Stimulated activated CD8-positive, alpha-beta memory T cell treated with anti-CD3 and anti-CD28 coated beads, Interleukin-4, amount 100 ng/mL, for 1 hour (primary cell): ENCODE results near the gene HENMT1.
"Not testable (repeated sequence)": the region's sequence is repeated elsewhere in the genome, so short reads cannot be mapped to it uniquely, and the experiment has no call there.

ENCODE experiments used
- DNase-seq, 2 donors: peaks; one replicate each; pipeline ENCODE4 v3.0.0-alpha.2; 2020; ENCODE audit warnings: low read depth in 2 of 2, low spot score in 1 of 2

Gene HENMT1

DNA sequence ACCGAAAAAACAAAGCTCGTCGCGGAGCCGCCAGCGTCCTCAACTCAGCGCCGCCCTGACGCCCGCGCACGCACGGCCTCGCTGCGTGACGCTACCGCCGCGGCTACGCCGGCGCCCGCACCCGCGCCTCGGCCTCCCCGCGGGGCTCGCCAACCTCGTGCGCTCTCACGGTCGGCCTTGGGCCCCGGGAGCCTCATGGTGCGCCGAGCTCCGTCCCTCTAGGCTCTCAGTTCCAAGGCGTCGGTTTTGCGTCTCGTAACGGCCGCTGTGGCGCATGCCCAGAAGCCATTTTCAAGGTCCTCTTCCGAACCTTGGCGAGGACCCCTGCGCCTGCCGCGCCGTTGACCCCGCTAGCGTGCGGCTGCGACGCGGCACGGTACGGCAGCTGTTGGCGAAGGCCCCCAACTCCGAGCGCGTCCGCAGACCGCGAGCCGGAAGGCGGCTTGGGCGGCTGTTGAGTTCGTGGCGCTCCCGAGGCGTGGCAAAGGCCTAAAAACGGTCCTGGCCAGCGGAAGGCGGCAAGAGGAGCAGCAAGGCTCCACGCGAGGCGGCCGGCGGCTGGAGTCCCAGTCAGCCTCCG lies at the start of gene HENMT1:
HENMT1 (minus strand) TSS at position 64 of the 580 bp plus-strand sequence. CDS start 1,209 bp downstream, outside the sequence.
- peak; percentile 47 to 62 for DNase-seq

DNA sequence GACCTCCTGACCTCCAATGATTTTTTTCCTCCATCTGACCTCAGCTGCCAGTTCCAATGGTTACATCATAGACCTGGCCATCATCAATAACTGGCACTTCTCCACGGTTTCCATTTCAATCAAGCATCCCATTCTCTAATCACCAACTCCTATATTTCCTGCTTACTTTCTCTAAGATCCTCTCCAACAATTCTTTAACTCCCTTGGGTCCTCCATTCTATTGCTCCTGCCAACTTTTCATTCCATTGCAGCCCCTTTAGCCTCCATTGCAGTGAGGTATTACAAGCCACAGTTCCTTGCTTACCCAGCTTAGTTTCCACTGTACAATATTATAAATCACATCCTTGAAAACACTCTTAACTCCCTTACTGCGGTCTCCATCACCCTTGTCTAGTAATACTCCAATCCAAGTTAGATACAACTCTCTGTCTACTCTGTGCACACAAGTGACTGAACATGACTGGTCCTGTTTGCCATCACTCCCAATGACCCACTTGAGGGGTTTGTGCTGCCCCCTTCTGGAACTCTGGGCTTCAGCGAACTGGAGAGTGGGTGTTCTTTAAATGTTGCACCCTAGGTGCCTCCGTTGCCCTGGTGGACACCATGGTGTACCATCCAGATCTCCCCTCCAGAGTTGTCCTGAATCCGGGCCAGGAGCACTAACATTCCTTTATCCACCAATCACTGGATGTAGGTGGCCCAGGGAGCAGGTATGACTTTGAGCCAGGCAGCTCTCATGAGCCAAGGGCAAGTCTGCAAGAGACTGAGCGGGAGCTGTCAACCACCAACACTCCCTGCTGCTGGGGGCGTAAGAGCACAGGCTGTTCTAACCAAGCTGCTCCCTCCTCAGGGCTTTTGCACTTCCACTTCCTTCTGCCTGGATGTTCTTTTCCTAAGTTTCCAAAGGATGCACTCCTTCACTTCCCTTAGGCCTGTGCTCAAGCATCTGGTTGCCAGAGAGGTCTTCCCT lies 48.1 kb upstream of the HENMT1 start:
- DNase-seq: peak; percentile 16 to 47

- DNase-seq: no peak
Observed at GRCh38 chr1:108706643-108707042, 45.8 kb upstream of the HENMT1 start.

GRCh38 chr1:108704496-108704895 lies 43.6 kb upstream of the HENMT1 start:
- DNase-seq: no peak

GRCh38 chr1:108703939-108704338 lies 43.0 kb upstream of the HENMT1 start:
- no peak for DNase-seq

DNA sequence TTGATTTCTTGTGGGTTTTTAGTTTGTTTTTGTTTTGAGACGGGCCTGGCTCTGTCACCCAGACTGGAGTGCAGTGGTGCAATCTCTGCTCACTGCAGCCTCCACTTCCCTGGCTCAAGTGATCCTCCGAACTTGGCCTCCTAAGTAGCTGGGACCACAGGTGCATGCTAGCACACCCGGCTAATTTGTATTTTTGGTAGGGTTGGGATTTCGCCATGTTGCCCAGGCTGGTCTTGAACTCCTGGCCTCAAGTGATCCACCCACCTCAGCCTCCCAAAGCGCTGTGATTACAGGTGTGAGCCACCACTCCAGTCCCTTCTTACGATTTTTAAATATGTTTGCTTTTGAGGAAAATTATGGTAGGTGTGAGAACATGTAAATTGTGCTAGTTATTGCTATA lies 41.2 kb upstream of the HENMT1 start:
- DNase-seq: not testable (repeated sequence)

DNA sequence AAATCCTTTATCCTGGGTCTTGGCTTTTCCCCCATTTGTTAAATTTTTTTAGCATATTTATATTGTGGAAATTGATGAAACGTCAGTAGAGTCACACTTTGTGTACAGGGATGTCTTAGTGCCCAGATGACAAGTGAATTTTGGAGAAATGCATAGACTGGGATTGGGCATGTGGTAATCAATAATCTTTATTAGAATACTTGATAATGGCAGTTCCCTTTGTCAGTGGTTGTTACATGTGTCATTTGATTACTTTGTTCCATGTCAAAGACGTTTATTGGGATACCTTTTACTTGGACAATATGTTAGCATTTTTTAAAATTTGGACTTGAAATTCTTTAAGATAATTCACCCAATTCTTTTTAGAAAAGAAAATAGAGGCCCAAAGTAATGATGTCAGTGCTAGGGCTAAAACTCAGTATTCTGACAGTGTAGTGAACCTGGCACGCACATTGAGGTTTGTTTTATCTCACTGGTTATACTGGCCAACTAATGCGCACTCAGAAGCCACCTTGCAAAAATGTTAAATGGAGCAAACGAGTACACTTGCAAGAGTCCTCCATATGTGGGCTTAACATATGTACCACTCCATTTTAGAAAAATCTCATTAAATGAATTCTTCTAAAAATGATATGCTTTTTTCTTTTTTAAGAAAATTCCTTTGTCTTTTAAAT lies 40.4 kb upstream of the HENMT1 start:
- no peak for DNase-seq

- no peak for DNase-seq
Observed at GRCh38 chr1:108699375-108700332, 38.8 kb upstream of the HENMT1 start.

- no peak for DNase-seq
Observed at GRCh38 chr1:108695535-108695934, 34.6 kb upstream of the HENMT1 start.

DNA sequence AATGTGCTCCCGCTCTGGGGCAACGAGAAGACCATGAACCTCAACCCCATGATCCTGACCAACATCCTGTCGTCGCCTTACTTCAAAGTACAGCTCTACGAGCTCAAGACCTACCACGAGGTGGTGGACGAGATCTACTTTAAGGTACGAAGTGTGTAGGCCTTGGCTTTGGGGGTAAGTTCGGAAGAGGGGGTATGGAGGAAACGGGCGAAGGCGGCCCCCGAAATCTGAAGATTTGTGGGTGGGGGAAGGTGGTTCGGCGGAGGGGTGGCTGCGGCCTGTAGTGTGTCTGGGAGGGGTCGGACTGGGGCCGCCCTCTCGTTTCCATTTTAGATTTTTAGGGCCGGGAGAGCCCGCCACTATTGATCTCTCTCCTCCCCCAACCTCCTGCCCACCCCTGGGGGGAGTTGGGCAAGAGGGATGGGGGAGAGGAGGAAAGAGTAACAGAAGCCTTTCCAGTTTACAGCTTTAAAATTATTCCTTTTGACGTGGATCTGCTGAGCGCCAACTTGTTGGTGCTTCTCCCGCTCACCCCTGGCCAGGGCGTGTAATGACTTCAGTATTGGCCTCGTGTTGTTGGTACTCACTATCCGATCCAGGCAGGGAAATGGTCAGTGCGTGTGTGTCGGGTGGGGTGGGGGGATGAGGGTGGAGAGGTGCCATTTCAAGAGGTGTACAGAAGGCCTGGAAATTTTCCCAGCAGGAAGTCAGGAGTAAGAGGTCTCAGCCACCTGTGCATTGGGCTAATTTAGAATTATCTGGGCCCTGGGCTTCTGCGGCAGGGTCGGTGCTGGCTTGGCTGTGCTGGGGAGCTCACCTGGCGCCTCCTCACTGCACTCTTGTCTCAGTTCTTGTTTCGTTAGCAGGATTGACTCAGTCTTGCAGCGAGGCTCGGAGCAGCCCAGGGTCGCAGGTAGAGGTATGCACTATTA lies 32.1 kb upstream of the HENMT1 start:
- peak; percentile 44 to 60 for DNase-seq

GRCh38 chr1:108691942-108692723 lies 31.2 kb upstream of the HENMT1 start, which contains the start of gene PRPF38B:
PRPF38B (plus strand) TSS chr1:108692310; CDS start chr1:108692592, 282 bp downstream.
- DNase-seq: peak; percentile 80 to 88

DNA sequence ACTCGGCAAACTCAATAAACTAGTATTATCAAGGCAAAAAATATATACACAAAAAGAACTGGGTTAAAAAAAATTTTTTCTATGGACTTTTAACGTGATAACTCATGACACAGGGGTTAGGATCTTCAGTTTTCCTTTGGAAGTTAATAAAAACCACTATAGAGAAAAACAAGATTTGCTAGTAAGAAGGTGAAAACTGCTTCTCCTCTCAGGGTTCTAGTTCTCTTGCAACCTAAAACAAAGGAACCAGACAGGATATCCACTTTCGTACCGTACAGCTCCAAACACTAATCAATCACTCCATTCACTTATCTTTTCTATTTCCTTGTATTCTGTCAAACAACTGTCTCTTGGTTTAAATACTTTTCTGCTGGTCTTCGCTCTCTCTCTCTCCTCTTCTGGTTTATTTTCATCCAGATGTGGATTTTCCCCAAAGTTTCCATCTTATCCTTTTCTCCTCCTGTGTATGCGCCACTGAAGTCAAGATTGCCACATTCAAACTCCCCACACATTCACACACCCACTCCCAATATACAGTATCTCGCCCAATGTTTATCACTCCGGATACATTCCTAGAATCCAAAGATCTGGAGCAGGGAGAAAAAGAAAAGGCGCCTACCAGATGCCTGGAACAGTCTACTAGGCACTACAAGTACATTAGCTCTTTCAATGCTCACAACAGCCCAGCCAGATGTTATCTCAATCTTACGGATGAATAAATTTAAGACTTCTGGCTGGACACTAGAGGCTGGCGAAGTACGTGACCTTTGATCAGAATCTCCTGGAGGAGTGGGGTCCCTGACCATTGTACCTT lies 30.4 kb upstream of the HENMT1 start:
- DNase-seq: no peak

GRCh38 chr1:108686614-108687313 lies 25.9 kb upstream of the HENMT1 start:
- no peak for DNase-seq

DNA sequence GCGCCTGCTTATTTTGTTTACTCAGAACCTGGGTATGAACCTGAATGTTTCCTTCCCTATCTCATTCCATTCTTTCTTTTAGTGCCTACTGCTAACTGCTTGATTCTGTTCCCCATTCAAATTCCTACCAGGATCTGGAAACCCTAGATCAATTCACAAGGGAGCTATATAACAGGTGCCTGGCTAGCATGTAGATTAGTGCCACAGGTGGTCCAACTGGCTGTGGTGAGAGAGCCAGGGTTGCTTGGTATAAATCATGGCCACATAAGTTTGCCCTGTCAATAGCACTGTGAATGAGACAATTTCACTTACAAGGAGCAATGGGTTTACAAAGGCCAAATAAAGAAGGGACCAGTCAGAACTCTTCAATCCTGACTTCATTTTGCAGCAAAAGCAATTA lies 24.6 kb upstream of the HENMT1 start:
- no peak for DNase-seq

DNA sequence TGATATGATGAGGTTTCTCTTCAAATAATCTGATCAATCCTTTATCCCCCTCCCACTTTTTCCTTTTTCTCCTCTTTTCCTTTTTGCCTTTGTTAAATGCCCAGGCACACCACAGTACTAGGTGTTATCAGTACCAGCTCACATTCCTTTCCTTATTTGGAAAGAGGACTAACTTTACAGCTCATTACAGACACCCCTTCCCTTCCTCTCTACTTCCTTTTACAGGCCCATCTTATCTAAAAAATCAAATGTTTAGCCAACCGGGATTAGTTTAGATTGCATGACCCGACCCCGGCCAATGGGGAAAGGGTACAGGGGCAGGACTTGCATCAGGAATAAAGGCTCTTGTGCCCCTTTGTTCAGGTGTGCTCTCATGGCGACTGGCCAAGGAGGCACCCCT lies 20.8 kb upstream of the HENMT1 start:
- not testable (repeated sequence) for DNase-seq

DNA sequence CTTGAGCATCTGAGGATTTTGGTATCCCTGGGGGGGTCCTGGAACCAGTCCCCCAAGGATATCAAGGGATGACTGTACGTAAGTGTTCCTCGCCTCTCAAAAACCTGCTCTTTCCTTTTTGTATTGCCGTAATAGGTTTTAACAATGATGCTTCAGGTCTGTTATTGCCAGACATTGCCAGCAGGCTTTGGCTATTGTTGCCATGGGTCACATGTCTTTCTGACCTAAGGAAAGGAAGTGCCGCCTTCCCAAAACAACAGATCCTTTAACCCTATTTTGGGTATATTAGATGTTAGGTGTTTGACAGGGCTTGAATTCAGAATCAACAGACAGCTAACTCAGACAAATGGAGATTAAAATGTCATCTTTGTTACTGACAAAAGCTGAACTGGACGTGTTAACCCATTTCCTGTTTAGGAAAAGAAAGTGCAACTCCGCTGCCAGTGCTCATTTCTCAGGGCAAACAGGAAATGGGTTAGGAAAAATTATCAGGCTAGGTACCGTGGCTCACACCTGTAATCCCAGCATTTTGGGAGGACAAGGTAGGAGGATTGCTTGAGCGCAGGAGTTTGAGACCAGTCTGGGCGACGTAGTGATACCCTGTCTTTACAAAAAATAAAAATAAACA lies 18.8 kb upstream of the HENMT1 start:
- DNase-seq: no peak

GRCh38 chr1:108678706-108679105 lies 17.8 kb upstream of the HENMT1 start:
- DNase-seq: no peak
